Mesodermal cell (in vitro differentiated cells): ENCODE data around the gene HES5.

Experiments used
- H3K27ac ChIP-seq: 2 replicates; pipeline ENCODE4 v1.7.0; 2013; ENCODE audit warnings: mild to moderate bottlenecking, low read depth, low read length, moderate library complexity; ENCODE audit not compliant: severe bottlenecking
- H3K36me3 ChIP-seq: 2 replicates; pipeline ENCODE4 v1.7.1; 2013; ENCODE audit warnings: mild to moderate bottlenecking, low read length, moderate library complexity; ENCODE audit not compliant: control insufficient read depth, insufficient read depth
- H3K4me1 ChIP-seq: one replicate; pipeline ENCODE4 v1.7.1; 2013; ENCODE audit warnings: mild to moderate bottlenecking, low read length; ENCODE audit not compliant: insufficient read depth, control insufficient read depth, poor library complexity, severe bottlenecking
- H3K4me3 ChIP-seq: 2 replicates; pipeline ENCODE4 v1.7.0; 2013; ENCODE audit warnings: low read length, control low read depth, mild to moderate bottlenecking; ENCODE audit not compliant: insufficient read depth, poor library complexity, severe bottlenecking; ENCODE audit errors: extremely low read depth
- H3K9me3 ChIP-seq: 2 replicates; pipeline ENCODE4 v1.7.1; 2013; ENCODE audit warnings: mild to moderate bottlenecking, low read length, moderate library complexity; ENCODE audit not compliant: control insufficient read depth
- WGBS, 2 experiments: methylation state at CpG; one replicate each; pipeline ENCODE4 v1.1.5; 2013; ENCODE audit warnings: missing lambda C conversion rate in 2 of 2; ENCODE audit not compliant: insufficient coverage in 2 of 2; 5-methylcytosine and 5-hydroxymethylcytosine counted together

The HES5 gene

GRCh38 chr1:2544875-2545640, 15.0 kb upstream of the HES5 start:
- no peaks in the 10 kb centered on the region for H3K9me3 ChIP-seq
- H3K4me1 ChIP-seq, result peaks cover 42% of the 10 kb centered on the region
- H3K36me3 ChIP-seq, result no peaks in the 10 kb centered on the region
- no peak overlapping the region for H3K27ac ChIP-seq
- WGBS, 2 experiments, result 80 to 83% methylated on average over 16 to 17 of the region's 19 CpGs
- no peak overlapping the region for H3K4me3 ChIP-seq

GRCh38 chr1:2544093-2544874, 14.2 kb upstream of the HES5 start:
- H3K4me3 ChIP-seq, result no peak overlapping the region
- no peak overlapping the region for H3K27ac ChIP-seq
- H3K36me3 ChIP-seq, result no peaks in the 10 kb centered on the region
- WGBS, 2 experiments, result 81 to 82% methylated on average over 21 to 24 of the region's 26 CpGs
- no peaks in the 10 kb centered on the region for H3K9me3 ChIP-seq
- peaks cover 42% of the 10 kb centered on the region for H3K4me1 ChIP-seq

DNA sequence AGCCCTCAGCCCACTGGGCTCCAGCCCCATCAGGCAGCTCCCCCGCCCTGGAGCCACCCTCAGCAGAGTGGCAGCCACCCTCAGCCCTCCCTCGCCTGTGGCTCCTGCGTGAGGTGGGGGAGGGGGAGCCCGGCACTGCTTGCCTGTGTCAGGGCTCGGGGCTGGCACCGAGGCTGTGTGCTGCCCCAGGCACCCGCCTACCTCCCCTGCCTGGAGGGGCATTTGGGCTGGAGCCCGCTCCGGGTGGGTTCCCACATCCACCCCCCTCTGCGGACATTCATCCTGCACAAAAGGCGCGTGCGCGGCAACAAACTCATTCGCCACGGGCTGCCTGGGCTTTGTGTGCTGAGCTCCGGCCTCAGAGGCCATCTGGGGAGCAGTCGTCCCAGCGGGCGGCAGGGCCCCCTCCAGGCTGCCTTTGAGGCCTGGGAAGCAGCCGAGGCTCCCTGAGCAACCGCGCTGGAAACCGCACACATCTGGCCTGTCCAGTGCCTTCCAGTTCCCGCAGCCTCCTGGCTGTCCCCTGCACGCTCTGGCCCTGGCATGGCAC, 13.6 kb upstream of the HES5 start:
- H3K4me3 ChIP-seq, result no peak overlapping the region

DNA sequence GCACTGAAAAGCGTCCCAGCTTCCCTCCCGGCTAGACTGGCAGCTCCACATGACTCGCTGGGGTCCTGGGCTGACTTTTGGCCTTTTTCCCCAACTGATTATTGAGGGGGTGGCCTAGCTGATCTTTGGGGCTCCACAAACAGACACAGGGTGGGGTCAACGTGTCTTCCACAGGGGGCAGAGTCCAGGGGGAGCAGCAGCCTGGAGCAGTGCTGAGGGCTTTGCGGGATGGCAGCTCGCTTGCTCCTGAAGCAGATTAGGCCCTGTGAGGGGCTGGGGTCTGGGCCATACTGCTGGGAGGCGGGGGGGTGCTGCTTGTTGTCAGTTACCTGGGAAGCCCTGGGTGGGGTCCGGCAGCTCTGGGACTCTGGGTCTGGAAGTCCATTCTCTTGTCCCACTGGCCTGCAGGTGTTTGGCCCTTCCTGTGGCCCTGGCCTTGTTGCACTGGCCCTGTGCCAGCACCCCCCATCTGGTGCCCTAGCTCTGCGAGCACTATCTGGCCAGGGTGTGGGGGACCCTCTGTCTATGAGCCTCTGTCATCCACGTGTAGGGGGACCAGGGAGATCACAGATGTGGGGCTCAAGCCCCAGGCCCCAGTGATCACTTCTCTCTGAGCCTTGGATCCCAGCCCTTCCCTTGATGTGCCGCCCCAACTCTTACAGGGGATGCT, 12.3 kb upstream of the HES5 start:
- Histone ChIP-seq H3K9me3 (no peaks in the 10 kb centered on the region), H3K27ac (no peak overlapping the region), H3K36me3 (no peaks in the 10 kb centered on the region), H3K4me3 (no peak overlapping the region), H3K4me1 (peaks cover 32% of the 10 kb centered on the region)
- WGBS, 2 experiments, result 92 to 95% methylated on average over 10 to 11 of the region's 11 CpGs

More for the DNA sequence above, 13.6 kb upstream of the HES5 start:
- Histone ChIP-seq H3K9me3 (no peaks in the 10 kb centered on the region), H3K36me3 (no peaks in the 10 kb centered on the region), H3K4me1 (peaks cover 42% of the 10 kb centered on the region), H3K27ac (no peak overlapping the region)
- 34 to 39% methylated on average over 20 to 23 of the region's 26 CpGs for WGBS, 2 experiments

- no peak overlapping the region for H3K27ac ChIP-seq
- 89 to 92% methylated on average over 23 to 25 of the region's 25 CpGs for WGBS, 2 experiments
- H3K9me3 ChIP-seq, result no peaks in the 10 kb centered on the region
- no peaks in the 10 kb centered on the region for H3K36me3 ChIP-seq
- H3K4me3 ChIP-seq, result no peak overlapping the region
- H3K4me1 ChIP-seq, result peaks cover 28% of the 10 kb centered on the region
Observed at GRCh38 chr1:2541619-2542245, 11.7 kb upstream of the HES5 start.

DNA sequence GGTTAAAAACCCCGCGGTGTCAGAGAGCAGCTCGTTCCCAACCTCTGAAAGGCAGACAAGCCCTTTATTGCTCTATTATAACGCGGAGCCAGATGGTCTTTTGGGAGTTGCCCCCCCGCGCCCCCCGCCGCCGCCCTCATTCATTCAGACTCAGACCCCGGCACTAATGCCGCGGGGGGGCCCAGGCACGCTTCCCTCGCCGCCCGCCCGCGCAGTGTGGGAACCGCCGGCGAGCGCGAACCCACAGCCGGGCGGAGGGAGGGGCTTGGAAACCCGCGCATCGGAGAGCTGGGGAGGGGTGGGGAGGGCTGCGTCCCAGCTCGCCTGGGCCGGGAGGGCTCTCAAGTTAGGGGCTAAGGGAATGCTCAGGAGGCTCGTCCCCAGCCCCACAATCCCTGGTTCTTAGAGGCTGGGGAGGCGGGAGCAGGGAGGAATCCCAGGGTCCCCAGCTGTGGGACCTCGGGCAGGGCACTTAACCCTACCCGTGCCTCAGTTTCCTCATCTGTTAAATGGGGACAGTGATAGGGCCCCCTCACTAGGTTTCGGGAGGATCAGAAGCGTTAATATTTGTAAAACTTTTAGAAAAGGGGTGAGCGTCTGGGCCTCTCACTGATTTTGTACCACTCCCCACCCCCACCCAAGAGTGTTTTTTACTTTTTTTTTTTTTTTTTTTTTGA, 10.9 kb upstream of the HES5 start:
- WGBS, 2 experiments, result 3 to 7% methylated on average over 6 to 24 of the region's 39 CpGs
- Histone ChIP-seq H3K36me3 (no peaks in the 10 kb centered on the region), H3K4me1 (peaks cover 28% of the 10 kb centered on the region), H3K9me3 (no peaks in the 10 kb centered on the region), H3K4me3 (no peak overlapping the region), H3K27ac (no peak overlapping the region)

DNA sequence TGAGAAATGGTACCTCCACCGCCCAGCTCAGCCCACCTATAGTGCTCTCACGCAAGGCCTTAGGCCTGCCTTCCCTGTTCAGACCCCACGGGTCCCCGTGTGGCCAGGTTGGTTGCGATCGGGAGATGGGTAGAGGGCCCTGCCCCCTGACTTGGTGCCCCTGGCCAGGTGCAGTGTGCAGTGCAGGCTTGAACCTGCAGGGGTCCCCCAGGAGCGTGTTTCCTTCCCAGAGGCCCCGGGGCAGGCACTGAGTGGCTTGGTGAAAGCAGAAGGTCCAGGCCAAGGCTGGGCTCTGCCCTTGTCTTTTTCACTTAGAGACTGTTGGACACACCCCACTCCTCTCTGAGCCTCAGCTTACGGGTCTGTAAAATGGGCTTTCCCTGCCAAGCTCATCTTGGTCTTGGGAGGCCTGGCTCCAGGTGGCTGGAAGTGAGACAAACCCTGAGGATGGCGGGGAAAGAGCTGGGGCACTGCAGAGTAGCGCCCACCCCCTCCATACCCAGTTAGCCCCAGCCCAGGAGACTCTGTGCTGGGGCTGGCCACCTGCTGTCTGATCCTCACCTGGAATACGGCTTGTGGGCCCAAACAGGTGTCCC, 9.3 kb upstream of the HES5 start:
- 52 to 65% methylated on average over 8 to 11 of the region's 12 CpGs for whole genome bisulfite sequencing, 2 experiments

DNA sequence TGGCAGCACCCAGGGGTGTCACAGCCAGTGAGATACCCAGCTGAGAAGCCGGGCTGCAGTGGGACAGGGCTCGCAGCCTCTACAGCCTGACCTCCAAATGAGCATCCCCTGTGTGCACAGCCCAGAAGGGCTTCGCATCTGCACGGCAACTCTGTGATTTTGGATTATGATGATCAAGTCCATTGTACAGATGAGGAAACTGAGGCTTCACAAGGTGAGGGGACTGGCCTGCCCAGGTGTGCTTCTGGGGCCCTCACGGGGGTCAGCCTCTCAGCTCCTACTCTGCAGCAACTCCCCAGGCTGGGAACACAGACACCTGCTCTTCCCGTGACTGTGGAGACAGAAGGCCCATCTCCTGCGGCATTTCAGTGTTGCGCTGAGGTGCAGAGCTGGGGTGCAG, 8.8 kb upstream of the HES5 start:
- H3K9me3 ChIP-seq, result no peaks in the 10 kb centered on the region

More for the DNA sequence above, 9.3 kb upstream of the HES5 start:
- H3K4me3 ChIP-seq, result no peak overlapping the region
- H3K9me3 ChIP-seq, result no peaks in the 10 kb centered on the region
- no peaks in the 10 kb centered on the region for H3K36me3 ChIP-seq
- no peak overlapping the region for H3K27ac ChIP-seq
- H3K4me1 ChIP-seq, result peaks cover 35% of the 10 kb centered on the region

GRCh38 chr1:2538376-2538775, 8.3 kb upstream of the HES5 start:
- Histone ChIP-seq H3K4me3 (no peak overlapping the region), H3K36me3 (no peaks in the 10 kb centered on the region), H3K9me3 (no peaks in the 10 kb centered on the region), H3K27ac (no peak overlapping the region), H3K4me1 (peaks cover 35% of the 10 kb centered on the region)
- 71 to 86% methylated on average over 3 to 4 of the region's 4 CpGs for WGBS, 2 experiments

More for the DNA sequence above, 8.8 kb upstream of the HES5 start:
- peaks cover 35% of the 10 kb centered on the region for H3K4me1 ChIP-seq
- no peak overlapping the region for H3K27ac ChIP-seq
- no peak overlapping the region for H3K4me3 ChIP-seq
- no peaks in the 10 kb centered on the region for H3K36me3 ChIP-seq
- WGBS, 2 experiments, result 93% methylated on average over 5 to 7 of the region's 8 CpGs
